ENCODE measurements around the gene GPC5.

Gene GPC5

GRCh38 chr13:91978571-91978970 is 580.1 kb downstream of the GPC5 start:
- H3K27me3 ChIP-seq (ENCODE audit: low read length): no peaks in the 10 kb centered on the region
- TF ChIP-seq, protein P1, sequence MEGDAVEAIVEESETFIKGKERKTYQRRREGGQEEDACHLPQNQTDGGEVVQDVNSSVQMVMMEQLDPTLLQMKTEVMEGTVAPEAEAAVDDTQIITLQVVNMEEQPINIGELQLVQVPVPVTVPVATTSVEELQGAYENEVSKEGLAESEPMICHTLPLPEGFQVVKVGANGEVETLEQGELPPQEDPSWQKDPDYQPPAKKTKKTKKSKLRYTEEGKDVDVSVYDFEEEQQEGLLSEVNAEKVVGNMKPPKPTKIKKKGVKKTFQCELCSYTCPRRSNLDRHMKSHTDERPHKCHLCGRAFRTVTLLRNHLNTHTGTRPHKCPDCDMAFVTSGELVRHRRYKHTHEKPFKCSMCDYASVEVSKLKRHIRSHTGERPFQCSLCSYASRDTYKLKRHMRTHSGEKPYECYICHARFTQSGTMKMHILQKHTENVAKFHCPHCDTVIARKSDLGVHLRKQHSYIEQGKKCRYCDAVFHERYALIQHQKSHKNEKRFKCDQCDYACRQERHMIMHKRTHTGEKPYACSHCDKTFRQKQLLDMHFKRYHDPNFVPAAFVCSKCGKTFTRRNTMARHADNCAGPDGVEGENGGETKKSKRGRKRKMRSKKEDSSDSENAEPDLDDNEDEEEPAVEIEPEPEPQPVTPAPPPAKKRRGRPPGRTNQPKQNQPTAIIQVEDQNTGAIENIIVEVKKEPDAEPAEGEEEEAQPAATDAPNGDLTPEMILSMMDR (IDR thresholded peaks at IDR 0.05; ENCODE audit: insufficient read depth, low read length, poor library complexity, severe bottlenecking): no peak
- TF ChIP-seq EZH2phosphoT487 (conservative IDR thresholded peaks at IDR 0.05; ENCODE audit: low read length): no peak

DNA sequence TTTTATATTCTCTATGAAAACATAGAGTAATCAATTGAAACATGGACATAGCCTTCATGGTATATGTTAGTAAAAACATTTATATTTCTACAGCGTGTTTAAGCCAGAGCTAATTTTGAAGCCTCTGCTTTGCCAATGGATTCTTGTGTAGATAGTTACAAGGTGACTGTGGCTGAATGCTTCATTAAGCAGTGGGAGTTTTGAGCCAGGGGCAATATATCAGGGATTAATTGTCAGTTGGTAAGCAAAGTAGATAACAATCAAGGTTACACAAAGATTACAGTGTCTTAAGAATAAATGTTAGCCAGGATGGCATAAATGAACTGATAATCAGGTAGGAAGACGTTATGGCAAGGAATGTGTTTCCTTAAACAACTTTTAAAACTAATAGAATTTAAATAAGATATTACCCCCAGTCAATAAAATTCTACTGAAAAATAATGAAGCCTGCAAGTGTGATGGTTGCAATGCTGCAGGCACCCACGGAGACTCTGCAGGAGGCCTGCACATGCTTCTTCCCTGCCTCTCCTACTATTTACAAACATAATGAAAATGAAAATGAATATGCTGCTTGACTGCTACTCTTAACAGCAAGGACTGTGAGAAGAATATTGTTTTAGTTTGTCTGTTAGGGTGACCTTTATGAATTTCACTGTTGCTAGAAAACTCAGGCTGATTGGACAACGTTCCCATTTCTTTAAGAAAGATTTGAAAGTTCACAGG is 588.5 kb downstream of the GPC5 start:
- H3F3A ChIP-seq (ENCODE audit: insufficient read depth): no peaks in the 10 kb centered on the region
- H3K9me3 ChIP-seq (ENCODE audit: insufficient read depth, low read length): no peaks in the 10 kb centered on the region

More at GRCh38 chr13:91978571-91978970, 580.1 kb downstream of the GPC5 start:
- H3K9ac ChIP-seq (ENCODE audit: low read length): no peak overlapping the region
- H3F3A ChIP-seq (ENCODE audit: insufficient read depth): no peaks in the 10 kb centered on the region
- no peaks in the 10 kb centered on the region for H3K9me2 ChIP-seq (replicated peaks; ENCODE audit: insufficient read depth, low read length)
- H3K36me3 ChIP-seq (ENCODE audit: low read length): no peaks in the 10 kb centered on the region
- no peak overlapping the region for H3K4me3 ChIP-seq (ENCODE audit: insufficient read depth, low read length, poor library complexity, severe bottlenecking)
- H4K20me1 ChIP-seq (ENCODE audit: low read depth, low read length): no peaks in the 10 kb centered on the region
- no peaks in the 10 kb centered on the region for H3K9me3 ChIP-seq (ENCODE audit: insufficient read depth, low read length)
- H2AFZ ChIP-seq (ENCODE audit: low read depth, low read length, severe bottlenecking): no peak overlapping the region
- H3K4me2 ChIP-seq (ENCODE audit: low read depth, low read length, poor library complexity, severe bottlenecking): no peak overlapping the region
- H3K27ac ChIP-seq (ENCODE audit: low read depth, low read length): no peak overlapping the region
- no peaks in the 10 kb centered on the region for H3K79me2 ChIP-seq (ENCODE audit: insufficient read depth, low read length)

GRCh38 chr13:91988331-91988730 is 589.9 kb downstream of the GPC5 start:
- H3K9me3 ChIP-seq (ENCODE audit: insufficient read depth, low read length): no peaks in the 10 kb centered on the region
- H4K20me1 ChIP-seq (ENCODE audit: low read depth, low read length): no peaks in the 10 kb centered on the region
- H3K4me2 ChIP-seq (ENCODE audit: low read depth, low read length, poor library complexity, severe bottlenecking): no peak overlapping the region
- no peak overlapping the region for H2AFZ ChIP-seq (ENCODE audit: low read depth, low read length, severe bottlenecking)
- H3K27me3 ChIP-seq (ENCODE audit: low read length): no peaks in the 10 kb centered on the region
- H3K27ac ChIP-seq (ENCODE audit: low read depth, low read length): no peak overlapping the region
- H3F3A ChIP-seq (ENCODE audit: insufficient read depth): no peaks in the 10 kb centered on the region
- no peaks in the 10 kb centered on the region for H3K79me2 ChIP-seq (ENCODE audit: insufficient read depth, low read length)
- TF ChIP-seq EZH2phosphoT487 (conservative IDR thresholded peaks at IDR 0.05; ENCODE audit: low read length): no peak
- TF ChIP-seq, protein P1 (IDR thresholded peaks at IDR 0.05; ENCODE audit: insufficient read depth, low read length, poor library complexity, severe bottlenecking): no peak
- H3K4me3 ChIP-seq (ENCODE audit: insufficient read depth, low read length, poor library complexity, severe bottlenecking): no peak overlapping the region
- H3K36me3 ChIP-seq (ENCODE audit: low read length): no peaks in the 10 kb centered on the region
- no peaks in the 10 kb centered on the region for H3K9me2 ChIP-seq (replicated peaks; ENCODE audit: insufficient read depth, low read length)
- H3K9ac ChIP-seq (ENCODE audit: low read length): no peak overlapping the region

More for the DNA sequence above, 588.5 kb downstream of the GPC5 start:
- TF ChIP-seq, protein P1 (IDR thresholded peaks at IDR 0.05; ENCODE audit: insufficient read depth, low read length, poor library complexity, severe bottlenecking): no peak
- TF ChIP-seq EZH2phosphoT487 (conservative IDR thresholded peaks at IDR 0.05; ENCODE audit: low read length): no peak
- Histone ChIP-seq H3K9me2 (replicated peaks; ENCODE audit: insufficient read depth, low read length) (no peaks in the 10 kb centered on the region), H3K4me3 (ENCODE audit: insufficient read depth, low read length, poor library complexity, severe bottlenecking) (no peak overlapping the region), H3K27ac (ENCODE audit: low read depth, low read length) (no peak overlapping the region), H3K9ac (ENCODE audit: low read length) (no peak overlapping the region), H3K36me3 (ENCODE audit: low read length) (no peaks in the 10 kb centered on the region), H3K27me3 (ENCODE audit: low read length) (no peaks in the 10 kb centered on the region), H3K79me2 (ENCODE audit: insufficient read depth, low read length) (no peaks in the 10 kb centered on the region), H2AFZ (ENCODE audit: low read depth, low read length, severe bottlenecking) (no peak overlapping the region), H3K4me2 (ENCODE audit: low read depth, low read length, poor library complexity, severe bottlenecking) (no peak overlapping the region), H4K20me1 (ENCODE audit: low read depth, low read length) (no peaks in the 10 kb centered on the region)

Measured in SU-DHL-6 (cell line).